GM12892 (cell line): ENCODE measurements around the gene MYOZ1.

Experiments
- POLR2A ChIP-seq: IDR thresholded peaks from 2 replicates; pipeline ENCODE4 v1.6.1; 2011; ENCODE audit warnings: low read depth, low read length, control low read depth
- POLR2AphosphoS5 ChIP-seq: IDR thresholded peaks from 2 replicates; pipeline ENCODE4 v1.6.1; 2011; ENCODE audit warnings: low read depth, low read length, control low read depth
- TAF1 ChIP-seq: IDR thresholded peaks from 2 replicates; pipeline ENCODE4 v1.6.1; 2011; ENCODE audit warnings: low read depth, mild to moderate bottlenecking, control low read depth, low read length, borderline replicate concordance

DNA sequence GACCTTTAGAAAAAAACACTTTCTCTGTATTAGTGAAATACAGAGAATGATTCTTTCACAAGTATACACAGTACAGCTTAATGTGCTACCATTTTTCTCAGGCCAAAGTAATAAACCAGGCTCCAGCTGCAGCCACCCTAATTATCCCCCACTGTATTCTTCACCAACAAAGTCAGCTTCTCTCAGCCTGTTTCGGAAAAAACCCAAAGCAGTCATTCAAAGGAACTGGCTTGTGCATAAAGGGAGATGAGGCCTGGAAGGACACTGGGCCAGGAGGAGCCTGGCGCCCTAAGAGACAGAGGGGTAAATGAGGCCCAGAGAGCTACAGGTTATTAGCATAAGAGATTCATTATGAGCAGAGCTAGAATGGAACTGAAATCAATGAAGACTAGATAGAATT is 59.4 kb downstream of the MYOZ1 start:
- TF ChIP-seq POLR2A, result no peak
- no peak for TF ChIP-seq POLR2AphosphoS5
- no peak for TF ChIP-seq TAF1
